Measurements from ENCODE around the gene KRT7.

- TF ChIP-seq POLR2A (IDR thresholded peaks at IDR 0.05; ENCODE audit: low read length) (no peak), GATA1 (IDR thresholded peaks at IDR 0.05; ENCODE audit: low read depth, low read length) (no peak)
These were observed 5.4 kb upstream of the KRT7 start for GRCh38 chr12:52227606-52228166.
